Suprapubic skin (tissue), 3 donors: ENCODE results near the gene BDH1.

Experiments
- POLR2A ChIP-seq, 2 donors: fragments of 450-650 bp; IDR thresholded peaks; one replicate each; pipeline ENCODE4 v1.6.1; 2017; ENCODE audit warnings: antibody characterized with exemption in 2 of 2, mild to moderate bottlenecking in 2 of 2, moderate library complexity in 2 of 2
- TF ChIP-seq, protein P1 (sequence below), 2 donors: fragments of 200-600 bp in 1 of 2; fragments of 450-650 bp in 1 of 2; sonication (generic) in 1 of 2; IDR thresholded peaks; one replicate each; pipeline ENCODE4 v1.5.1; 2016 to 2019; ENCODE audit warnings: antibody characterized with exemption in 2 of 2, mild to moderate bottlenecking in 1 of 2, moderate library complexity in 1 of 2

DNA sequence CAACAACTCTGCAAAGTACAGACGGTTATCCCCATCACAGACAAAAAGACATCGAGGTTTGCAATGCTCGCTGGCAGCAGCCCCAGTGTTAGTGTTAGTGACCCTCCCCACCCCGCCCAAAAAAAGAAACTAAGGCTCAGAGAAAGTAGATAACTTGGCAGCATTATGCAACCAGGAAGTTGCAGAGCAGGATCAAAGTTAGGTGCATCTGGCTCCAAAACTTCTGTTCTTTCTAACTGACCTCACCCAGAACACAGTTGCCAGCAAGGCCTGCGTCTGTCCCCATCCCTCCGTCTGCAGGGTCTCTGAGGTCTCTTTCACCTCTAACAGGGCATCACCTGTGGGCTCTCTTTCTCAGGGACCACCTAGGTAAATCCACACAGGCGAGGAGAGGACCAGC, 51.5 kb downstream of the BDH1 start:
- TF ChIP-seq, protein P1, sequence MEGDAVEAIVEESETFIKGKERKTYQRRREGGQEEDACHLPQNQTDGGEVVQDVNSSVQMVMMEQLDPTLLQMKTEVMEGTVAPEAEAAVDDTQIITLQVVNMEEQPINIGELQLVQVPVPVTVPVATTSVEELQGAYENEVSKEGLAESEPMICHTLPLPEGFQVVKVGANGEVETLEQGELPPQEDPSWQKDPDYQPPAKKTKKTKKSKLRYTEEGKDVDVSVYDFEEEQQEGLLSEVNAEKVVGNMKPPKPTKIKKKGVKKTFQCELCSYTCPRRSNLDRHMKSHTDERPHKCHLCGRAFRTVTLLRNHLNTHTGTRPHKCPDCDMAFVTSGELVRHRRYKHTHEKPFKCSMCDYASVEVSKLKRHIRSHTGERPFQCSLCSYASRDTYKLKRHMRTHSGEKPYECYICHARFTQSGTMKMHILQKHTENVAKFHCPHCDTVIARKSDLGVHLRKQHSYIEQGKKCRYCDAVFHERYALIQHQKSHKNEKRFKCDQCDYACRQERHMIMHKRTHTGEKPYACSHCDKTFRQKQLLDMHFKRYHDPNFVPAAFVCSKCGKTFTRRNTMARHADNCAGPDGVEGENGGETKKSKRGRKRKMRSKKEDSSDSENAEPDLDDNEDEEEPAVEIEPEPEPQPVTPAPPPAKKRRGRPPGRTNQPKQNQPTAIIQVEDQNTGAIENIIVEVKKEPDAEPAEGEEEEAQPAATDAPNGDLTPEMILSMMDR (IDR thresholded peaks at IDR 0.05) = no peak
- TF ChIP-seq POLR2A (IDR thresholded peaks at IDR 0.05) = no peak
